Glomerular endothelial cell (primary cell): Measurements from ENCODE around the gene TMED1. TPM values are rescaled to one million over a fixed set of nuclear protein-coding genes. Genes with fewer than 3 reads are reported as not detected.
"Not testable (repeated sequence)": the region's sequence is repeated elsewhere in the genome, so short reads cannot be mapped to it uniquely, and the experiment has no call there.

Source experiments
- DNase-seq: peaks from one replicate; pipeline ENCODE4 v3.0.0-alpha.2; 2011; ENCODE audit warnings: low read depth, low spot score; ENCODE audit errors: extremely low read depth
- total RNA-seq: library from RNA; depleted of rRNA; stranded (reverse); fragments of >200 nt; gene quantifications from 2 replicates; pipeline ENCODE4 v1.2.3, GENCODE V29; 2015

Gene TMED1
- total RNA-seq: 50.2 and 50.7 TPM in 2 replicates

DNA sequence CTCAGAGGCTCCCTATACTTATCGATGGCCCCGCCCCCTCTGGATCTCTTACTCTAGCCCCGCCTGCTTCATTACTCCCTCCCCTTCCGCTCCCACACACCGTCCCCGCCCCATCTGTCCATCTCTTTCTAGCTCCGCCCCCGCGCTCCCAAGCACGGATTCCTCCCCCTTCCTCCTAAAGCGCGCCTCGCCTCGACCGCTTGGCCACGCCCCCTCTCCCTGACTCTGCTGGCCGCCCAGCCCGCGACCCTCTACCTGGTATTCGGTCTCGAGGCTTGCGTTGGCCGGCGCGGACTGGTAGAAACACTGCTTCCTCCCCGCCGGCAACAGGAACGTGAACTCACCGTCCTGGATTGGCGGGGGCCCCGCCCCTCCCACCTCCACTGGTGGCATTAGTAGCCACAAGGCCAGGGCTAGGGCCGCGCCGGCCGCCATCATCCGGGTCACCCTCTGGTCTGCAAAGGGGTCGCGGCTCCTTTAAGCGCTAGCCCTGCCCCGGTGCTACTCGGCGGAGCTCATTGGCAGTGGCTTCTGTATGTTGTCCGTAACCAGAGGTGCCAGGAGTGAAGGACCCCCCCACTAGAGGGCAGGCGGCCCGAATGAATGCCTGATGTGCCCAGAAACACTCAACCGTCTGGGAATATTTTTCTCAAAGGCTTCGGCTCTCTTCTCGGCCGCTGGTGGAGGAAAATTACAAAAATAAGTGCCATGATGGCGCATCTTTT lies at the start of gene TMED1:
TSS of gene TMED1 (minus strand) at position 459 of the 725 bp plus-strand sequence. CDS start at position 438, 21 bp downstream.
- peak; percentile 78 for DNase-seq

GRCh38 chr19:10885201-10886169 lies 49.5 kb upstream of the TMED1 start:
- DNase-seq: no peak

DNA sequence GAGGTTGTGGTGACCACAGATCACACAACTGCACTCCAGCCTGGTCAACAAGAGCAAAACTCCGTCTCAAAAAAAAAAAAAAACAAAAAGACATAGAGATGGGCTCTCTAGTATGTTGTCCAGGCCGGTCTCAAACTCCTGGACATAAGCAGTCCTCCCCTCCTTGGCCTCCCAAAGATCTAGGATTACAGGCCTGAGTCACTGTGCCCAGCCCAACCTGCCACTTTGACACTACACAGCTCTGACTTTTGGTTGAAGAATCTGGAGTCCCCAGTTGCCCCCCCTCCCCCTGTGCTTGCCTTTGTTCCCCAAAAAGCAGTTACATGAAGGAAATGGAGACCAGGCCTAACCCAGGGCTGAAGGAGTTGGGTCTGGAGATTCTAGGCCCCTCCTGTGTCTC lies 48.3 kb upstream of the TMED1 start:
- no peak for DNase-seq

DNA sequence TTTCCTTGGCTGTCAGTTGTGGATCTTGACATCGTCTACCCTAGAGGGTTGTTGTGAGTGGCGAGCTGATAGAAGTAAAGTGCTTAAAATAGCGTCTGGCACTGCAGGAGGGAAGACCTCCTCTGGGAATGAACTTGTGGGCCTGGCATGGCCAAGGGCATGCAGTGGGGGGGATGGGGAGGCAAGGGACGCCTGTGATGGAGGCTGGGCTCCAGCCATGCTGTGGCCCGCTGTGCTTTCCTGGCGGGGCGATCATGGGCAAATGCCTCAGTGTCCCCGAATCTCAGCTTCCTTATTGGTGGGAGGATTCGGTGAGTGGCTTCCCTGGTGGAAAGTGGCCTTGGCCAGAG lies 46.1 kb upstream of the TMED1 start:
- no peak for DNase-seq

GRCh38 chr19:10881403-10882107 lies 45.5 kb upstream of the TMED1 start:
- DNase-seq: no peak

- DNase-seq: no peak
Measured at GRCh38 chr19:10878253-10878652, 42.2 kb upstream of the TMED1 start.

GRCh38 chr19:10877608-10878007 lies 41.6 kb upstream of the TMED1 start:
- not testable (repeated sequence) for DNase-seq

DNA sequence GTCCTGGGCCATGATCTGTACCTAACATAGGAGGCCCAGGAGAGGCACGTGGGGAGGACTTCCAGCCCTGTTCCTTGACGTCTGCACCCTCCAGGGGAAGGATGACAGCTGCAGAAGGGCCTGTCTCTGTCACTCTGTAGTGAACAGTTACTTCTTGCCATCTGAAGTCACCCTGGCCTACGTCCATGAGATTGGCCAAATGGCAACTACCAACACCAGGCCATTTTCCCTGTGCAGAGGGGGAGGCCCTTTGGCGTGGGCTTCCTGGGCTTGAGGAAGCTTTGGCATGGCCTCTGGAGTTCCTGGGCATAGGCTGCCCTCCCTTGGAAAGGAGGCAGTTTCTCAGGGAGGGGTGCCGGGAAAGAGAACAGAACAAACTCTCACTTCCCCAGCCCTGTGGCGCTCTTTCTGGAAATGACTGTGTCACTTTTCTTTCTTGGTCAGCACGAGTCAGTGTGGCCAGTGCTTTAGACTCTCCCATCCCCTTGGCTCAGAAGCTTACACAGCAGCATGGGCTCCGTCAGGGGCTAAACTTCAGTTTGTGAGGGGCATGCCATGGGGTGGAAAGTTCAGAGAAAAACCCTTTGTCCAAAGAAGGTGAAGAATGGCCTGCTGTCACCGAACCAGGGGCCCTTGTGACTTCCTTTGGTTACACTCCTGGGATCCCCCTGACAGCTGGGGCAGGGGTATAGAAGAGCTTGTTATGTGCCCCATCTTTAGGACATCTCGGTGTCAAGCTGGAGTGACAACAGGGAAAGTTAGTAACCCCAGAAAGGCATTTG lies 40.6 kb upstream of the TMED1 start:
- no peak for DNase-seq

- no peak for DNase-seq
Measured at GRCh38 chr19:10874024-10874423, 38.0 kb upstream of the TMED1 start.

DNA sequence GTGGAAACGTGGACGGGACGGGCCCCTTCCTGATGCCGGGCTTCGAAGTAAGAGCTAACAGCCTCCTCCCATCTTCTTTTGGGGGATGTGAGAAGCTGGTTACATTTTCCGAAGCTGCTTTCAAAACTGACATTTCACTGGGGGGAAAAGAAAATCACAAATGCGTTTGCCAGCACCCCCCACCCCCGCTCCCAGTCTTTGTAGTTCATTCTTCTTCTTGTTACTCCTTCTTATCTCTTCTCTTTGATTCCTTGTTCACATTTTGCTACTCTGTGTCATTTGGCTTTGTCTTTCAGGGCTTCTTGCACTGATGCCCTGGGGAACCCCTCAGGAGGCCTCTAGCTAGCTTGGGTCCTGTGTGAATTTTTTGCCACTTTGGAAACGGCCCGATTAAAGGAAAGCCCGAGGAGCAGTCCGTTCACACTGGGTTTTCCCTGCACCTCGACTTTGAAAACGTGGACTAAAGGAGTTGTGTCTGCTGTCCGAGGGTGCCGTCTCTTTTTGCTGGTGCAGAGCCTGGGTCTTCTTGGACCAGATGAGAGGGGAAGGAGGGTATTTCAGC lies 36.6 kb upstream of the TMED1 start:
- DNase-seq: no peak

- no peak for DNase-seq
Measured at GRCh38 chr19:10871711-10872545, 35.9 kb upstream of the TMED1 start.

DNA sequence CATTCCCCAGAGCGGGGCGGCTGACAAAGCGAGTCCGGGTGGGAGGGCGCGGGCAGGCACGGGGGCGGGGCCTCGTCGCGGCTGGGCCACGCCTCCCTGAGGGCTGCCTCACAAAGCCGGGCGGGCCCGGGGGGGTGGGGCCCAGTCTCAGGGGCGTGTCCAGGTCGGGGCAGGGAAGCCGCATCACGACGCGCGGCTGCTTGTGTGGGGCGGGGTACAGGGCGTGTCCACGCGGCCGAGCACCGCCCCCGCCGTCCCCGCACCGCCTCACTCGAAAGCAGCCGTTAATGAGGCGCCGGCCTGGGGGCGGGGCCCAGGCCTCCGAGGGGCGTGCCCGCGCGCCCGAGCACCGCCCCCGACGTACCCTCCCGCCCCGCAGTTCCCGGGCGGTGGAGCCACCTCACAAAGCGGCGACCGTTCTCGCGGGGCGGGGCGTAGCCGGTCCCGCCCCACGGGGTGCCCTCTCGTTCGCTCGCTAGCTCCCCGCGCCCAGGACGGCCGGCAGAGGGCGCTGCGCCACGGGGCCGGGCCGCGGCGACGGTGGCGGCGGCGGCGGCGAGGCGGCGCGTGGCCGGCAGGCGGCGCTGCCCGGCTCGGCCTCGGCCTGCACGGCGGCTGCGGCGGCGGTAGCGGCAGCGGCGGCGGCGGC lies 35.1 kb upstream of the TMED1 start, which contains the start of gene CARM1:
TSS of gene CARM1 (plus strand) at position 599 of the 649 bp plus-strand sequence. CDS start 150 bp downstream, outside the sequence.
- DNase-seq: peak; percentile 34

- no peak for DNase-seq
Measured at GRCh38 chr19:10870501-10870954, 34.5 kb upstream of the TMED1 start.

DNA sequence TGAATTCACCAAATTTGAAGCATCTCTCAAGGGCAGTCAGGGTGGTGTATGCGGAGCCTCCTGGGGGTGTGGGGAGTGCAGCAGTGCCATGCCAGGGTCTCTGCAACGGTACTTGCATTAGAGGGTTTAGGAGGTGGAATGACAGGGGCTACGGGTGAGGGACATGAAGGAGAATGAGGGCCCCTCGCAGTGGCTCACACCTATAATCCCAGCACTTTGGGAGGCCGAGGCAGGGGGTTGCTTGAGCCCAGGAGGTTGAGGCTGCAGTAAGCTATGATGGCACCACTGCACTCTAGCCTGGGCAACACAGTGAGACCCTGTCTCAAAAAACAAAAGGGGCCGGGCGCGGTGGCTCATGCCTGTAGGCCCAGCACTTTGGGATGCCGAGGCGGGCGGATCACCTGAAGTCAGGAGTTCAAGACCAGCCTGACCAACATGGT lies 33.9 kb upstream of the TMED1 start:
- not testable (repeated sequence) for DNase-seq

DNA sequence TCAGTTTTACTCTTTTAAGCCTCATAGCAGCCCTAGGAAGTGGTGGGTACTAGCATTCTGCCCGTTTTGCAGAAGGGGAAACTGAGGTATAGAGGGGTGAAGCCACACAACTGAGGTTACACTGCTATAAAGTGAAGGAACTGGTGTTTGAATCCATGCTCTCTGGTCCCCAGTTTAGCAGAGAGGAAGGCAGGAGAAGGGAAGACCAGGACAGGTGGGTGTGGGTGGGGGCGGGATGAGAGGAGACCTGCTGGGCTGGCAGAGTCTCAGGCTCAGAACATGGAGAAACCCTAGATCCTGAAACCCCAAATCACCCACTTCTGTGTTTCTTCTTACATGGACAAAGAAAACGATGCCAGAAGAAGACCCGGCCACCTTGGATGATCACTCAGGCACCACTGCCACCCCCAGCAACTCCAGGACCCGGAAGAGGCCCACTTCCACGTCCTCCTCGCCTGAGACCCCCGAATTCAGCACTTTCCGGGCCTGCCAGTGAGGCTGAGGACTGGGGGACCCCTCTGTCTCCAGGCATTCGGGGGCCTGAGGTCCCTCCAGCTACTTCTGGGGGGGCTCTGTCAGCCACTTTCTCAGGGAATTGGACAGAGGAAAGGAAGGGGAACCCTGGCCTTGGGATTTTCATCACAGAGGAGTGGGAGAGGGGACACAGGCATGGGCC lies 33.0 kb upstream of the TMED1 start:
- DNase-seq: no peak

- no peak for DNase-seq
Measured at GRCh38 chr19:10866495-10866894, 30.5 kb upstream of the TMED1 start.

GRCh38 chr19:10864538-10864899 lies 28.5 kb upstream of the TMED1 start:
- DNase-seq: no peak
